H1 (cell line): ENCODE data around the gene CHST13. TPM values are rescaled to one million over a fixed set of nuclear protein-coding genes. Genes with fewer than 3 reads are reported as not detected.

Source experiments
- CTCF ChIA-PET: fragments of 300-600 bp; sonication (Branson Sonifier 250); formaldehyde crosslinking; loops from one replicate; lab custom pipeline; 2021; ENCODE audit not compliant: partially characterized antibody; lab: Charles Lee
- POLR2A ChIA-PET: fragments of 300-600 bp; sonication (Branson Sonifier 250); formaldehyde crosslinking; loops from one replicate; lab custom pipeline; 2021; ENCODE audit warnings: inconsistent platforms; ENCODE audit not compliant: partially characterized antibody; lab: Charles Lee
- DNase-seq, 2 experiments: peaks; one replicate each; pipeline versions ENCODE4 v3.0.0 to v3.0.0-alpha.2; 2010 to 2022; ENCODE audit warnings: low spot score in 2 of 2, low read depth in 1 of 2, mixed read lengths in 1 of 2
- FAIRE-seq: peaks from 2 replicates; lab custom pipeline; 2011; peaks lifted over from hg19 to GRCh38; lab: Jason Lieb, UNC
- H2AFZ ChIP-seq: 2 replicates; pipeline ENCODE4 v1.8.1; 2012; ENCODE audit warnings: low read length, inconsistent platforms
- H2AK5ac ChIP-seq: 2 replicates; pipeline ENCODE4 v1.6.1; 2013; ENCODE audit warnings: low read depth, low read length
- H2BK120ac ChIP-seq: replicated peaks from 2 replicates; pipeline ENCODE3; 2013; ENCODE audit warnings: low read depth, low read length, inconsistent platforms
- H2BK12ac ChIP-seq: 2 replicates; pipeline ENCODE4 v1.6.1; 2013; ENCODE audit warnings: low read depth, low read length
- H2BK15ac ChIP-seq: 2 replicates; pipeline ENCODE4 v1.6.1; 2013; ENCODE audit warnings: low read length
- H2BK20ac ChIP-seq: 2 replicates; pipeline ENCODE4 v1.6.1; 2013; ENCODE audit warnings: low read length
- H2BK5ac ChIP-seq: 2 replicates; pipeline ENCODE4 v1.6.1; 2013; ENCODE audit warnings: low read depth, low read length
- H3K14ac ChIP-seq: 2 replicates; pipeline ENCODE4 v1.6.1; 2013; ENCODE audit warnings: inconsistent platforms; ENCODE audit not compliant: insufficient read length
- H3K18ac ChIP-seq: 2 replicates; pipeline ENCODE4 v1.6.1; 2013; ENCODE audit warnings: low read length; ENCODE audit errors: extremely low read depth
- H3K23ac ChIP-seq: 2 replicates; pipeline ENCODE4 v1.6.1; 2013; ENCODE audit warnings: inconsistent platforms; ENCODE audit not compliant: insufficient read length
- H3K23me2 ChIP-seq: 2 replicates; pipeline ENCODE4 v1.6.1; 2013; ENCODE audit warnings: low read depth, low read length
- H3K27ac ChIP-seq: 2 replicates; pipeline ENCODE4 v1.6.1; 2011; ENCODE audit warnings: low read depth, low read length, inconsistent platforms
- H3K27me3 ChIP-seq, 4 experiments: replicated peaks in 1 of 4; 1 replicate in 1 of 4; 2 replicates in 3 of 4; pipeline versions ENCODE4 v1.6.1 to v1.8.1; 2011 to 2013; ENCODE audit warnings: low read length in 3 of 4, mild to moderate bottlenecking in 3 of 4, inconsistent platforms in 2 of 4, mixed read lengths in 2 of 4, moderate library complexity in 1 of 4; ENCODE audit not compliant: control insufficient read depth in 3 of 4, insufficient read depth in 3 of 4; ENCODE audit errors: extremely low read depth in 1 of 4
- H3K36me3 ChIP-seq, 4 experiments: 2 replicates each; pipeline versions ENCODE4 v1.6.1 to v1.8.1; 2011 to 2013; ENCODE audit warnings: mild to moderate bottlenecking in 4 of 4, low read length in 3 of 4, moderate library complexity in 2 of 4, control low read depth in 1 of 4, inconsistent platforms in 1 of 4; ENCODE audit not compliant: insufficient read depth in 4 of 4, control insufficient read depth in 2 of 4
- H3K4ac ChIP-seq: replicated peaks from 2 replicates; pipeline ENCODE3; 2013; ENCODE audit warnings: low read length, low read depth, mixed read lengths, inconsistent platforms; ENCODE audit not compliant: insufficient read length
- H3K4me1 ChIP-seq, 4 experiments: replicated peaks in 1 of 4; 1 replicate in 1 of 4; 2 replicates in 3 of 4; pipeline versions ENCODE4 v1.6.1 to v1.8.1; 2011 to 2013; ENCODE audit warnings: low read length in 3 of 4, inconsistent platforms in 2 of 4, mixed read lengths in 1 of 4; ENCODE audit not compliant: insufficient read depth in 4 of 4, control insufficient read depth in 3 of 4
- H3K4me2 ChIP-seq, 2 experiments: 2 replicates each; pipeline versions ENCODE4 v1.6.1 to v1.8.1; 2011 to 2013; ENCODE audit warnings: low read depth in 2 of 2, low read length in 2 of 2, control low read depth in 1 of 2, inconsistent platforms in 1 of 2, mild to moderate bottlenecking in 1 of 2; ENCODE audit not compliant: insufficient read depth in 1 of 2
- H3K4me3 ChIP-seq, 4 experiments: fragments of 200-600, 300-600 bp in 1 of 4; sonication (generic), shearing (Covaris generic), sonication (Bioruptor Twin) in 1 of 4; 2 replicates each; pipeline versions ENCODE4 v1.5.1 to v1.8.1; 2011 to 2016; ENCODE audit warnings: low read length in 4 of 4, low read depth in 3 of 4, control low read depth in 2 of 4, inconsistent platforms in 2 of 4, mild to moderate bottlenecking in 2 of 4, mixed read lengths in 1 of 4, moderate library complexity in 1 of 4; ENCODE audit not compliant: insufficient read depth in 2 of 4; ENCODE audit errors: extremely low read depth in 1 of 4
- H3K56ac ChIP-seq: replicated peaks from 2 replicates; pipeline ENCODE3; 2013; ENCODE audit warnings: low read depth, mild to moderate bottlenecking, mixed read lengths, low read length, inconsistent platforms; ENCODE audit not compliant: insufficient read length
- H3K79me1 ChIP-seq: 2 replicates; pipeline ENCODE4 v1.6.1; 2013; ENCODE audit warnings: low read depth, low read length, control low read depth
- H3K79me2 ChIP-seq, 2 experiments: 2 replicates each; pipeline versions ENCODE4 v1.6.1 to v1.8.1; 2012 to 2013; ENCODE audit warnings: low read length in 2 of 2, mild to moderate bottlenecking in 2 of 2, inconsistent platforms in 1 of 2; ENCODE audit not compliant: insufficient read depth in 2 of 2, control insufficient read depth in 1 of 2
- H3K9ac ChIP-seq, 4 experiments: replicated peaks in 1 of 4; 1 replicate in 1 of 4; 2 replicates in 3 of 4; pipeline versions ENCODE4 v1.6.1 to v1.8.1; 2011 to 2013; ENCODE audit warnings: low read depth in 3 of 4, low read length in 3 of 4, control low read depth in 2 of 4, mild to moderate bottlenecking in 2 of 4, moderate library complexity in 2 of 4, inconsistent platforms in 1 of 4; ENCODE audit errors: extremely low read depth in 1 of 4
- H3K9me3 ChIP-seq, 2 experiments: 2 replicates each; pipeline versions ENCODE4 v1.6.1 to v1.8.1; 2012 to 2013; ENCODE audit warnings: mild to moderate bottlenecking in 2 of 2, moderate library complexity in 2 of 2, control low read depth in 1 of 2, inconsistent platforms in 1 of 2, low read depth in 1 of 2, low read length in 1 of 2, mixed read lengths in 1 of 2; ENCODE audit not compliant: insufficient read depth in 2 of 2
- H4K20me1 ChIP-seq, 2 experiments: replicated peaks in 1 of 2; 2 replicates each; pipeline versions ENCODE3 to v1.8.1; 2011 to 2013; ENCODE audit warnings: inconsistent platforms in 2 of 2, low read length in 2 of 2, mild to moderate bottlenecking in 1 of 2; ENCODE audit not compliant: insufficient read depth in 2 of 2, control insufficient read depth in 1 of 2
- H4K5ac ChIP-seq: 2 replicates; pipeline ENCODE4 v1.6.1; 2013; ENCODE audit warnings: low read length, low read depth, mixed read lengths, inconsistent platforms; ENCODE audit not compliant: insufficient read length
- H4K8ac ChIP-seq: 2 replicates; pipeline ENCODE4 v1.8.0; 2013; ENCODE audit warnings: mild to moderate bottlenecking, moderate library complexity, low read length, inconsistent platforms; ENCODE audit not compliant: insufficient read depth; ENCODE audit errors: extremely low read depth
- H4K91ac ChIP-seq: replicated peaks from 2 replicates; pipeline ENCODE3; 2013; ENCODE audit warnings: low read length, mixed read lengths, inconsistent platforms; ENCODE audit not compliant: insufficient read length
- KDM4A ChIP-seq: IDR thresholded peaks from one replicate; pipeline ENCODE4 v1.7.1; 2012; ENCODE audit warnings: low read depth, mild to moderate bottlenecking, moderate library complexity, low read length, inconsistent platforms; ENCODE audit not compliant: severe bottlenecking
- PHF8 ChIP-seq: fragments of 200-600 bp; sonication (generic); conservative IDR thresholded peaks from 2 replicates; pipeline ENCODE4 v1.7.1; 2012; ENCODE audit warnings: low read depth, mild to moderate bottlenecking, inconsistent platforms, low read length, moderate library complexity
- RFX5 ChIP-seq: IDR thresholded peaks from 2 replicates; pipeline ENCODE4 v1.6.1; 2011; ENCODE audit warnings: low read depth, low read length, improper control_type of control experiment, borderline replicate concordance
- WGBS, 2 experiments: shearing (Covaris generic) in 1 of 2; methylation state at CpG; one replicate each; pipeline versions ENCODE4 v1.1.6 to v1.1.7; 2013 to 2015; ENCODE audit warnings: low lambda C conversion rate in 2 of 2, mixed read lengths in 2 of 2, inconsistent platforms in 1 of 2, low coverage in 1 of 2, missing lambda C conversion rate in 1 of 2; ENCODE audit not compliant: insufficient replicate concordance in 2 of 2, insufficient coverage in 1 of 2, insufficient read length in 1 of 2; ENCODE audit errors: extremely low coverage in 1 of 2, missing lambda C conversion rate in 1 of 2; 5-methylcytosine and 5-hydroxymethylcytosine counted together
- polyA plus RNA-seq, 7 experiments: library from polyadenylated mRNA; depleted of rRNA in 3 of 7; stranded (reverse) in 5 of 7; unstranded in 2 of 7; fragments of >200 nt in 5 of 7; fragments of 200-250 nt in 2 of 7; gene quantifications; 1 replicate in 5 of 7; 2 replicates in 1 of 7; 4 replicates in 1 of 7; pipeline versions ENCODE4 v1.2.1 to v1.2.3, GENCODE V29; 2011 to 2013; ENCODE audit warnings: missing spikeins in 2 of 7, mixed read lengths in 2 of 7
- total RNA-seq: library from RNA; stranded (reverse); fragmentation: NEBNext Ultra II Directional; extraction: Animal tissue kit (Norgen Biotek cat#: 25700); gene quantifications from 2 replicates; pipeline ENCODE4 v1.2.1, GENCODE V29; 2021

The CHST13 gene
- total and polyA plus RNA-seq, 2 of the 8 experiments (the other 6 are each of a cell fraction or from before 2014, with no cell fraction given): 5.4 to 11.7 TPM

- H3K27ac ChIP-seq: no peak overlapping the region
- no peak overlapping the region for H3K4me2 ChIP-seq
- H2BK20ac ChIP-seq: peak overlapping the region; percentile 32; the same call in 1 of the 2 replicates
- no peak overlapping the region for H3K23ac ChIP-seq
- no peak overlapping the region for H3K18ac ChIP-seq
- no peak overlapping the region; the same call in 1 of the 2 replicates for H4K8ac ChIP-seq
- ChIA-PET CTCF (interaction anchor here (0.7 to 1.9 kb wide), 3 partner anchors 12 to 66 kb away, joined by 3 to 5 read pairs (median 4); no protein-coding TSS in a partner anchor), POLR2A (no interaction called here)
- no peak overlapping the region for H3K4me3 ChIP-seq
- DNase-seq: peak in 1 of 2 experiments; percentile 31
- peaks cover 0 to 5% of the 10 kb centered on the region in 2 experiments for H4K20me1 ChIP-seq
- no peak overlapping the region for H3K14ac ChIP-seq
- no peak overlapping the region for H2BK5ac ChIP-seq
- H2AK5ac ChIP-seq: 0 out of 2 replicates have a peak overlapping the region, but pooled peaks have one; percentile 9
- no peak overlapping the region for H2AFZ ChIP-seq
- no peak overlapping the region for H3K9ac ChIP-seq
- H2BK15ac ChIP-seq: no peak overlapping the region
- no peak overlapping the region for H2BK120ac ChIP-seq
- no peaks in the 10 kb centered on the region for H3K79me1 ChIP-seq
- H4K5ac ChIP-seq: no peak overlapping the region
- no peaks in the 10 kb centered on the region; a peak in 1 of 8 replicates for H3K36me3 ChIP-seq
- peak overlapping the region; percentile 74 for H4K91ac ChIP-seq
- H3K79me2 ChIP-seq: no peaks in the 10 kb centered on the region
- no peaks in the 10 kb centered on the region for H3K9me3 ChIP-seq
- 90% methylated on average over 7 of the region's 8 CpGs; no CpG with 5 or more reads in 1 of the 2 experiments for WGBS, 2 experiments
- no peak for FAIRE-seq
- peak overlapping the region; percentile 97 for H3K56ac ChIP-seq
- H3K4ac ChIP-seq: no peak overlapping the region
- H3K23me2 ChIP-seq: peaks cover 6% of the 10 kb centered on the region; the same call in 1 of the 2 replicates
- TF ChIP-seq KDM4A (no peak), RFX5 (no peak), PHF8 (no peak)
- peak overlapping the region; percentile 35; the same call in 1 of the 2 replicates for H2BK12ac ChIP-seq
- no peaks in the 10 kb centered on the region for H3K27me3 ChIP-seq
- no peaks in the 10 kb centered on the region for H3K4me1 ChIP-seq
These were observed 32.9 kb downstream of the CHST13 start for GRCh38 chr3:126556637-126557414.
